HG02885 (cell line): ENCODE results near the gene DENND1C.

ENCODE experiments used
- ATAC-seq: cut with Tn5 transposase; IDR thresholded peaks from one replicate; pipeline ENCODE4 v1.9.1; 2021; ENCODE audit warnings: mild to moderate bottlenecking; ENCODE audit not compliant: unreplicated experiment, poor library complexity

DENND1C gene, protein sequence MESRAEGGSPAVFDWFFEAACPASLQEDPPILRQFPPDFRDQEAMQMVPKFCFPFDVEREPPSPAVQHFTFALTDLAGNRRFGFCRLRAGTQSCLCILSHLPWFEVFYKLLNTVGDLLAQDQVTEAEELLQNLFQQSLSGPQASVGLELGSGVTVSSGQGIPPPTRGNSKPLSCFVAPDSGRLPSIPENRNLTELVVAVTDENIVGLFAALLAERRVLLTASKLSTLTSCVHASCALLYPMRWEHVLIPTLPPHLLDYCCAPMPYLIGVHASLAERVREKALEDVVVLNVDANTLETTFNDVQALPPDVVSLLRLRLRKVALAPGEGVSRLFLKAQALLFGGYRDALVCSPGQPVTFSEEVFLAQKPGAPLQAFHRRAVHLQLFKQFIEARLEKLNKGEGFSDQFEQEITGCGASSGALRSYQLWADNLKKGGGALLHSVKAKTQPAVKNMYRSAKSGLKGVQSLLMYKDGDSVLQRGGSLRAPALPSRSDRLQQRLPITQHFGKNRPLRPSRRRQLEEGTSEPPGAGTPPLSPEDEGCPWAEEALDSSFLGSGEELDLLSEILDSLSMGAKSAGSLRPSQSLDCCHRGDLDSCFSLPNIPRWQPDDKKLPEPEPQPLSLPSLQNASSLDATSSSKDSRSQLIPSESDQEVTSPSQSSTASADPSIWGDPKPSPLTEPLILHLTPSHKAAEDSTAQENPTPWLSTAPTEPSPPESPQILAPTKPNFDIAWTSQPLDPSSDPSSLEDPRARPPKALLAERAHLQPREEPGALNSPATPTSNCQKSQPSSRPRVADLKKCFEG

DNA sequence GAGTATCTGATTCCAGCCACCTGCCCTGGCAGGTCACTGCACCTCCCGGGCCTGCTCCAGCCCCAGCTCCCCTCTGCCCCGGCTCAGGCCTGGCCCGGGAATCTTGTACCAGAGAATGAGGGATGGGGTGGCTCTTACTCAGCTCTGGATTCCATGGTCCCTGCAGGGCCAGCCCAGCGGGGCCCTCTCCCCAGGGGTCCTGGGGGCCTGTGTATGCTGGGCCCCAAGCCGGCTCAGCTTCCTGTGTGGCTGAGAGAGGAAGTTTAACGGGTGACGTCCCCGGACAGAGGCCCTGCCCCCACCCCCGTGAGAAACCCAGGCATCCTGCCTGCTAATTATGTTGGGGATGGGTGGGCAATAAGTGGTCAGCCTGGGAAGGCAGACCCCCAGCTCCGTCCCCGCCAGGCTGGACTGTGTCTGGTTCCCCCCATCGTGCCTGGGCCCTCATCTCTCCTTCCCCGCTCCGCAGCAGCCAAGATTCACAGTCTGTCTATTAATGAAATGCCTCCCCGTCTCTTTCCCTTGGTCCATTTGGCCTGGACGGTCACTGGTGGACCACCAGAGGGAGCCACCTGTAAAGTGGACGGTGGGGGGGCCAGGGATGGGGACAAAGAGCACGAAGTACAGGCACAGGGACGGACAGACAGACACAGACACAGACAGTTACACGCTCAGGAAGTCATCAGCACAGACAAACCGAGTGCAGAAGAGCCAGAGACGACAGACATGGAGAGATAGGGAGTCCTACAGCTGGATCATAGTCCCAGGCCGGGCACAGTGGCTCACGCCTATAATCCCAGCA is at the start of gene DENND1C:
TSS of gene DENND1C (minus strand) at position 247 of the 802 bp plus-strand sequence. CDS start at position 155, 92 bp downstream.
- peak; percentile 67 for ATAC-seq

DNA sequence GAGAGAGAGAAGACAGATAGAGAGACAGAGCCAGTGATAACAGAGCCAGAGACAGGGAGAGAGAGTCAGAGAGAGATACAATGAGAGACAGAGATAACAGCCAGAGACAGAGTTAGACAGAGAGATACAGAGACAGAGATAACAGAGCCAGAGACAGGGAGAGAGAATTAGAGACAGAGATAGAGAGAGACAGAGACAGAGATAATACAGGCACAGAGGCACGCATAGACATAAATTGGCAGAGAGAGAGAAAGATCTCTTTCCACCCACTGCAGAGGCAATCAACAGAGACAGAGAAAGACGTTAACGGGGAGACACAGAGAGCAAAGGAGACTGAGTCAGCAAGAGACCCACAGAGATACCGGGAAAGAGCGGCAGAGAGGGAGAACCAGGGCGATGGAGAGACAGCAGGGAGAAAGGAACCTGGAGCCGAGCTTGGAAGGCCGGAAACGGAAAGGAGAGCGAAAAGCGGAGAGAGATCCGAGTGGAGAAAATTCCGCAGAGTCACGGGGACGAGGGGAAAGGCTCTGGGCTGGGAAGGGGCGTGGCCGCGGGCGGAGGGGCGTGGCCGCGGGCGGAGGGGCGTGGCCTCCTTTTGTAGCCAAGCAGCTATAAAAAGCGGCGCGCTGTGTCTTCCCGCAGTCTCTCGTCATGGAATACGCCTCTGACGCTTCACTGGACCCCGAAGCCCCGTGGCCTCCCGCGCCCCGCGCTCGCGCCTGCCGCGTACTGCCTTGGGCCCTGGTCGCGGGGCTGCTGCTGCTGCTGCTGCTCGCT is 49.0 kb upstream of the DENND1C start, which contains the start of gene TNFSF9:
TSS of gene TNFSF9 (plus strand) at position 641 of the 777 bp plus-strand sequence. CDS start at position 652, 11 bp downstream.
- ATAC-seq = peak; percentile 46

DNA sequence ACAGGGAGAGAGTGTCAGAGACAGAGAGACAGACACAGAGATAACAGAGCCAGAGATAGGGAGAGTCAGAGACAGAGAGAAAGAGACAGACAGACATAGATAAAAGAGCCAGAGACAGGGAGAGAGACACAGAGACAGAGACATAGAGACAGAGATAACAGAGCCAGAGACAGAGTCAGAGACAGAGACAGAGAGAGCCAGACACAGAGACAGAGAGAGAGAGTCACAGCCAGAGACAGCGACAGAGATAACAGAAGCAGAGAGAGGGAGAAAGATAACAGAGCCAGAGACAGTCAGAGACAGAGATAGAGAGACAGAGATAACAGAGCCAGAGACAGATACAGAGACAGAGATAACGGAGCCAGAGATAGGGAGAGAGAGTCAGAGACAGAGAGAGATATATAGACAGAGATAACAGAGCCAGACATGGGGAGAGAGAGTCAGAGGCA is 48.4 kb upstream of the DENND1C start:
- ATAC-seq = no peak

DNA sequence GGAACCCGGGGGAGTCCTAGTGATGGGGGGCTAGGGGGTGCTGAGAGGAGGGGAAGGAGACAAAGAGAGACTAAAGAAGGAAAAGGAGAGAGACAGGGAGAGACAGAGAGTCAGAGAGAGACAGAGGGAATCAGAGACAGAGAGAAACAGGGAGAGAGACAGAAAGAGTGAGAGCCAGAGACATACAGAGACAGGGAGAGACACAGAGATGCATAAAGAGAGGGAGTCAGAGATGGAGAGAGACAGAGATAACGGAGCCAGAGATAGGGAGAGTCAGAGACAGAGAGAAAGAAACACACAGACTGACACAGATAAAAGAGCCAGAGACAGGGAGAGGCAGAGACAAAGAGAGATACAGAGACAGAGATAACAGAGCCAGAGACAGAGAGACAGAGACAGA is 47.8 kb upstream of the DENND1C start:
- ATAC-seq = no peak

DNA sequence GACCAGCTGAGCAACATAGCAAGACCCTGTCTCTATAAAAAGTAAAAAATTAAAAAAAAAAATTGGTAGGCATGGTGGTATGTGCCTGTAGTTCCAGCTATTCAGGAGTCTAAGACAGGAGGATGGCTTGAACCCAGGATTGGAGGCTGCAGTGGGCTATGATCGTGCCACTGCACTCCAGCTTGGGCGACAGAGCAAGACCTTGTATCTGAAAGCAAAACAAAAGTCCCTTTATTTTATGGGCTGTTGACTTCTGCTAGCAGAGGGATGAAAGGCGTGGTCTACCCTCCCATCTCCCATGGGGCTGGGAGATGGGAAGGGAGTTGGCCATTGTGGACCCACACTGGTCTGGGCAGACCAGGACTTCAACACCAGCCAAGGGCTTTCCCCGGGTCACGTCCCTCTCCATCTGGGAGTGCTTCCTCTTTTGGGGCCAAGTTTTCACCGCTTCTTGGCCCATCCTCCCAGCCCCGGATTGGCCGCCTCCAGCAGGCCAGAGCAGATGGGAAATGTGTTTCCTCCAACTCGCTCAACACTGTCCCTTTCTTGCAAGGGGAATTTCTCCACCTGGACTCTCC is 47.0 kb upstream of the DENND1C start:
- no peak for ATAC-seq

DNA sequence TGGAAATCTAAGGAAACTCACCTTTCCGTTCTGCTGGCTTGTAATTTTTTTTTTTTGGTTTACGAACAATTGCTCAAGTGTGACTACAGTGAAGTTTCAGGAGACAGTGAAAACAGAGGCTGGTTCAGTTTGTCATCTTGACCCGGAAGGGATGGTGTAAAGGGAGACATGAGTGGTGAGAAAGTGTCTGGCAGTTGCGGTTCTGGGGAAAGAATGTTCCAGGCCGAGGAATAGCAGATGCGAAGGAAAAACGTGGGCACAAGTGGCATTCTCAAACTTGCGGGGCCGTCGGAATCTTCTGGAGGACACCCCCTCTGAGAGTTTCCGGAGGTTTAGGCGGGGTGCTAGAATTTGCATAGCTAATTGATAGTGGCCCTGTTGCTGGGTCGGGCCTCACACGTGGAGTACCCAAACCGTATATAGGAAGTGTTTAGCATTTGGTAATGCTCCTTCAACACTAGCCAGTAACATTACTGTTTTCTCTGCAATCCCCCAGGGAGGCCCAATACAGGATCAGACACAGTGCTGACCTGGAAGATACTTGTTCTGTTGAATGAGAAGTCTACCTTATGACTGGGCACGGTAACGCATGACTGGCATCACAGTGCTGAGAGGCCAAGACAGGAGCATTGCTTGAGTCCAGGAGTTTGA is 46.4 kb upstream of the DENND1C start:
- peak; percentile 43 for ATAC-seq

DNA sequence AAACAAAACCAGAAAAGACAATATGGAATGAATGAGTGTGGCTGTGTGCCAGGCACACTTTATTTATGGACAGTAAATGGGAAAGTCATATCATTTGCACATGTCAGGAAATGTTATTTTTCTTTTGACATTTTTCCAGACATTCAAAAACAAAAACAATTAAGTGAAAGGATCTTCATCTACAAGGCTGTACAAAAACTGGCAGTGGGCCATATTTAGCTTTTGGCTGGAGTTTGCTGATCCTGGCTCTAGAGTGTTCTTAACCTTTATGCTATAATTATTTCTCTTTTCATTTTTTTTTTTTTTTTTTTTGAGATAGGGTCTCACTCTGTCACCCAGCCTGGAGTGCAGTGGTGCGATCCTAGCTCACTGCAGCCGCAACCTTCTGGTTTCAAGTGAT is 42.7 kb upstream of the DENND1C start:
- ATAC-seq = no peak

DNA sequence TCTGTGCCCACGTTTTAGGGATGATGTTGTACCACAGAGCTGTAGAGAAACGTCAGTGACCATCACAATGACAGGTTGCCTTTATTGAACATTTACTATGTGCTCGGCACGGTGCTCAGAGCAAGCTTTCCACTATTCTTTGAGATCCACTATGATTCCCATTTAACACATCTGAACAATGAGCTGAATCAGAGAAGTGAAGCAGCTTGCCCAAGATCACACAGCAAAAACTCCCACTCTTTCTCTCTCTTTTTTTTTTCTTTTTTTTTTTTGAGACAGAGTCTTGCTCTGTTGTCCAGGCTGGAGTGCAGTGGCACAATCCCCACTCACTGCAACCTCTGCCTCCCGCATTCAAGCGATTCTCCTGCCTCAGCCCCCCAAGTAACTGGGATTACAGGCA is 41.1 kb upstream of the DENND1C start:
- no peak for ATAC-seq

DNA sequence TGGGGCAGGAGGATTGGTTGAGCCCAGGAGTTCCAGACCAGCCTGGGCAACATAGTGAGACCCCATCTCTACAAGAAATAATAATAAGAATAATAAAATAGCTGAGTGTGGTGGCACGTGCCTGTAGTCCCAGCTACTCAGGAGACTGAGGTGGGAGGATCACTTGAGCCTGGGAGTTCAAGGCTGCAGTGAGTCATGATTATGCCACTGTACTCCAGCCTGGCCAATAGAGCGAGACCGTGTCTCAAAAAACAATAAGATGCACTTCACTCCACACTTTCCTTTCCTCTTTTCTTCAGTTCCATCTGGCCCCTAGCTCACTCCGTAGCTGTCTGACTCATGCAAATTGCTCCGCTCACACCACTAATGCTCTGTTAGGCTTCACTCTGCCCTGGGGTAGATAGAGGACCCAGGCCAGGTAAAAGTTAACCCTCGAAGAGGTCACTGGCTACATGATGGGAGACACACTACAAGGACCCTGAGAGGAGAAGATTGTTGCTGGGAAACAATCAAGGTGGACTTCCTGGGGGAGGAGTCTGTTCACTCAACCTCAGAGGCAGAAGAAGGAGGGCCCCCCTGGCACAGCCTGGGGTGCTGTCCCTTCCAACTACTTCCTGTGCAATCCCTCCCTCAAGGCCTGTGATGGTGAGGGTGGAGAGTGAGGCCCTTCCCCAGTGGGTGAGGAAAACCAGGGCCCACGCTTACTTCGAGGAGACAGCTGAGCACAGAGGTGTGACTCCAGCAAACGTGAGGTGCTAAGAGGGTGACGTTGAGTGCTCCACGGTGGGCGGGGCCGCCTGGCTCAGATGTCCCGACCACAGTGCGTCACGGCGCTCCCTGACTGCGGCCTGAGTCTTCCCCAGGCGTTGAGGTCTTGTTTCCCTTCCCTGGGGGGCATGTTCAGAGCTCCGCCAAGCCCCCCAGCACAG is 40.4 kb upstream of the DENND1C start:
- ATAC-seq = no peak

DNA sequence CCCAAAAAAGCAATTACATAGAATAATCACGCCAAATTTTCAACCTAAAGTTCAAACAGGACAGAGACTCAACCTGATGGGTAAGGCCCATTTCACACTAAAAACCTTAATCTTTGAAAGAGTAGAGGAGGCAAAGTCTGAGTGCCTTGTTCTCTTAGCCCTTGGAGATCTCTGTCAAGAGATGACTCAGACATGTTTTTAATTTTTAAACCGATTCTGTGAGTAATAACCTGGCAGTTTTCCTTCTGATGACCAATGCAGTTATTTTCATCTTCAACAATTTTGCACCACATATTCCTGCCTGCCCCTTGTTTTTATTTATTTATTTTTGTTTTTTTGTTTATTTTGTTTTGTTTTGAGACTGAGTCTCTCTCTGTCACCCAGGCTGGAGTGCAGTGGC is 37.7 kb upstream of the DENND1C start:
- ATAC-seq = no peak

DNA sequence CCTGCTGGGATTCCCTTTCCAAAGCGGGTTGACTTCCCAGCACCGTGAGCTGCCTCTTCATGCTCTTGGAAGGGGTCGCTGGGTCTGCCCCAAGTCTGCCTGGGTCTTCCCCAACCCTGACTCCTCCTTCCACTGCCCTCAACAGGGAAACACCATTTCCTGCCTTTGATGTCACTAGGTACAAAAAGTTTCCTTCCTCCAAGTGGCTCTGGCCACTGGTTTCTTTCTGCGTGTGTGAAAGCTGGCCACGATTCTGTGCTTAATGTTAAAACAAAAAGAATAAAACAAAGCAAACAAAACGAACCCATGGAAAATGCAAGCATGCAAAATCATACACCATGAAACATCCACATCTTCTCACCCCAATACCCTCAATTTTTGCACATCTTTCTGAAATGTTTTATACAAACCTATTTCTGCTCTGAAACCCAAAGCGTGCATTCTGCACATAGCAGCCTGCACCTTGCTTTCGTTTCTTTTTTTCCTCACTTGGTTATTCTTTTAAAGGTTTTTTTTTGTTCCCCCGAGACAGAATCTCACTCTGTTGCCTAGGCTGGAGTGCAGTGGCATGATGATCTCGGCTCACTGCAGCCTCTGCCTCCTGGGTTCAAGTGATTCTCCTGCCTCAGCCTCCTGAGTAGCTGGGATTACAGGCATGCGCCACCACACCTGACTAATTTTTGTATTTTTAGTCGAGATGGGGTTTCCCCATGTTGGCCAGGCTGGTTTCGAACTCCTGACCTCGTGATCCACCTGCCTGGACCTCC is 36.7 kb upstream of the DENND1C start:
- ATAC-seq = no peak

DNA sequence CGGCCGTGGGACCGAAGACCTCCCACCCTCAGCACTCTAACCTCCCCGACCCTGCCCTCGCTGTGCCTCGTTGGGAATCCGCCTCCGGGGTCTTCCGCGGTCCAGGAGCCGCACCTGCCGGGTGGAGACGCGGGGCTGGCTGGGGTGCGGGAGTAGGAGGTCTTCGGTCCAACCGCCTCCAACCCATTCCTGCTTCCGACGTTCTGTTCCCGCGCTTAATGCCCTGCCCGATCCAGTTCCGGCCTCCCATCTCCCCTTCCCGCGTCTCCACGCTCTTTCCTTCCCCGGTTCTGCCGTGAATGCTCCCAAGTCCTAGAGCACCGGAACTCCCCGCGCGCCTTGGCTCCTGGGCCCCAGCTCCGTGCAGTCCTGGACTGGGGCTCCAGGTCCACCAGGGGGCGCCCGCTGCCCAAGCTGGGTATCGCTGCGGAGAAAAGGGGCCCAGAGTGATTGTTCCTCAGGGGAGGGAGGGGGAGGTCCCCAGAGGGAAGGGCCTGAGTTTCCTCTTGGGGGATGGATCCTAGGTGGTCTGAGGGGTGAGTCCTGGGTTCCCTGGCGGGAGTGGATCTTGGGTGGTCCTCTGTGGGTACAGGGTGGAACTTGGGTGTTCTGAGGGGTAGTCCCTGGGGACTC is 35.2 kb upstream of the DENND1C start:
- ATAC-seq = peak; percentile 55

DNA sequence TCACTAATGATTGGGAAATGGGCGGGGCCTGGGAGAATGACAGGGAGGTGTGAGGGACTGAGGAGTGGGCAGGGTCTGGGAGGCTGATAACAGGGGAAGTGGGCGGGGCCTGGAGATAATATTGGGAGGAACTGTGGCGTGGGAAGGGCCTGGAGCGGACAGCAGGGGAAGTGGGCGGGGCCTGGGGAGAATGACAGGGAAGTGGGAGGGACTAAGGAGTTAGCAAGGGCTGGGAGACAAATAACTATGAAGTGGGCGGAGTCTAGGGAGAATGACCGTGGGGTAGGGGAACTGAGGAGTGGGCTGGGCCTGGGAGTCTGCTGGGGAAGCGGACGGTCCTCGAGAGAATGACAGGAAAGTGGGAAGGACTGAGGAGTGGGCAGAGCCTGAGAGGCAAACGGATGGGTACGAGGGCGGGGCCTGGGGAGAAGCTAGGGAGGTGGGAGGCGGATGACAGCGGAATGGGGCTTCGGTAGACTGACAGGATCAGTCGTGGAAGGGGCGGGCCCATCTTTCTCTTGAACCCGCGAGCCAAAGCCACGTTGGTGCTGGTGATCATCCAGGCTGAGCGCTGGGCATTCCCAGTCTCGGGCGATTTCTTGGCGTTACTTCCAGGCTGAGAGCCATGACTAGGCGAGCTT is 34.6 kb upstream of the DENND1C start:
- ATAC-seq = peak; percentile 57

DNA sequence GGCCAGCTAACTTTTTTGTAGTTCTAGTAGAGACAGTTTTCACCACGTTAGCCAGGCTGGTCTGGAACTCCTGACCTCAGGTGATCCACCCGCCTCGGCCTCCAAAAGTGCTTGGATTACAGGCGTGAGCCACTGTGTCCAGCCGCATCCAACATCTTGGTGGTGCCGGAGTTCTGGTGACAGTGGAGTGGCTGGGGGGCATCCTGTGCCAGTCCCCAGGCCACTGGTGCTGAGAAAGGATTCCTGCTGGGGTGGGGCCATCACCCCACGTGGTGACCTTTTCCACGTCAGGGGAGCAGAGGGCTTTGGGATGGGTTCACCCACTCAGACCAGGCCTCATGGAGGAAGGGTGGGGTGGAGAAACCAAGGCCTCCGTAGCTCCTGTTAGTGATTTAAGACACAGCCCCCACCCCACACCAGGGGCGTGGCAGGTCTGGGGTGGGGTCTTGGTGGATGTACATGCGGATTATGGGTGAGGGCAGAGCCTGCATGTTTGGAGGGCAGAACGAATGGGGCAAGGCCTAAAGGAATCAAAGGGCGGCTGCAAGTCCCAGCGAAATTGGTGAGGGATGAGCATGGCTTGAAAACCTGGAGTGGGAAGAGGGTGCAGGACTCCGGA is 33.4 kb upstream of the DENND1C start:
- no peak for ATAC-seq

DNA sequence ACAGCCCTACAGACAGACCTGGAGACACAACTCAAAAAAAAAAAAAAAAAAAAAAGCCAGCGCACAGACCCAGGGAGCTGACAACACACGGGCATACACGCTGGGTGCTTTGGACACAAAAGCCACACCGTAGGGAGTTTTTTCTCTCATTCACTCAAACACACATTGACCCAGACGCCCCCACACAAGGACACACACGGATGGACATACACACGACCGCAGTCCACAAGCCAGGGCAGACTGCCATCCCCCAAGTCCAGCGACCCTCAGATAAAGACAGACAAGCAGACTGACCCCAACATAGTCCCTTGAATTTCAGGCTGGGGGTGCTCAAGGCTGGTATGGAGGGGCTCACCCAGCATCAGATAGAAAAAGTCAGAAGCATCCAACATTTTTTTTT is 32.5 kb upstream of the DENND1C start:
- ATAC-seq = no peak

DNA sequence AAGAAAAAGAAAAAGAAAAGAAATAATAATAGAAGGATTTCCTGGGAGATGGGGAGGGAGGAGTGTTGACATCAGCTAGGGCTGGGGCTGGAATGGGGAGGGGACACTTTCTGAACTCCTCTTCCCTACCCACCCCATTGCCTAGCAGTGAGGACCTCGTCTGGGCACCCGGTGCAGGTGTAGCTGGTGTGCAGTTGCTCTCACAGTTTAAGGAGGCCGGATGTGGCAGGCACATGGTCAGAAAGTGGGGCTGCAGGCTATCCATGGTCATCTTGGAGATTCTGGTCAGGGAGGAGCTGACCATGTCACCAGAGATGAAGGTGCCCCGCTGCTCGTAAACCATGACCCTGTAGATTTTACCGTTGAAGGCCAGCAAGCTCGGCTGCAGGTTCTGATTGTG is 29.0 kb upstream of the DENND1C start:
- ATAC-seq = no peak
